Activated CD8-positive, alpha-beta memory T cell treated with anti-CD3 and anti-CD28 coated beads, Interleukin-2, amount 50 U/mL, for 24 hours (primary cell): Measurements from ENCODE around the gene RHOC.
A peak's percentile ranks its signal among the peaks of the same experiment; 100 is the strongest.

Source experiments
- DNase-seq: peaks from one replicate; pipeline ENCODE4 v3.0.0-alpha.2; 2020; ENCODE audit errors: extremely low read depth

Gene RHOC

DNA sequence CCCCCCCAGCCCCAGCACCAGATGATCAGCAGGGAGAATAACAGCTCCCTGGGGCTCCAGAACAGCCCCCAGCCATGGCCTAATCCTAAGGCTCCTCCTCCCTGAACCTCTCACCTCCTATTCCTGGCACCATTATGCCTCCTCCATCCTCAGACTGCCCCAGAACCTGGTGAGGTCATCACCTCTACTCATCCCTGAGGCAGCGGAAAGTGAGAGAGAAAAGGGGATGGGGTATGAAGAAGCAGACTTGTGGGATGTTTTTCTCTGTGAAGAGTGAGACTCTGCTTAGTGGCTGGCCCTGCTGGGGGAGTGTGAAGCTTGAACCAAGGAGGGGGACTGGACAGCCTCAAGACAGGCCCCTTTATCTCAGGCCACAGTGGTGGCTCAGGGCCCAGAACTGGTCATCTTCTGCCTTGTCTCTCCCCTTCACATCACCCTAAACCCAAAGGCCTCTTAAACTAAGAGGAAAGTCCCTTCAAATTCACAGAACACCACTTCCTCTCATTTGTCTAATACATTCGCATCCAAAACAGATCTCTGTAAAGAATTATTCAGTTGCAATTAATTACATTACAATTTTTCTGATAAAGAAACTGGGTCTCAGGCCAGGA lies 10.4 kb upstream of the RHOC start:
- no peak for DNase-seq

DNA sequence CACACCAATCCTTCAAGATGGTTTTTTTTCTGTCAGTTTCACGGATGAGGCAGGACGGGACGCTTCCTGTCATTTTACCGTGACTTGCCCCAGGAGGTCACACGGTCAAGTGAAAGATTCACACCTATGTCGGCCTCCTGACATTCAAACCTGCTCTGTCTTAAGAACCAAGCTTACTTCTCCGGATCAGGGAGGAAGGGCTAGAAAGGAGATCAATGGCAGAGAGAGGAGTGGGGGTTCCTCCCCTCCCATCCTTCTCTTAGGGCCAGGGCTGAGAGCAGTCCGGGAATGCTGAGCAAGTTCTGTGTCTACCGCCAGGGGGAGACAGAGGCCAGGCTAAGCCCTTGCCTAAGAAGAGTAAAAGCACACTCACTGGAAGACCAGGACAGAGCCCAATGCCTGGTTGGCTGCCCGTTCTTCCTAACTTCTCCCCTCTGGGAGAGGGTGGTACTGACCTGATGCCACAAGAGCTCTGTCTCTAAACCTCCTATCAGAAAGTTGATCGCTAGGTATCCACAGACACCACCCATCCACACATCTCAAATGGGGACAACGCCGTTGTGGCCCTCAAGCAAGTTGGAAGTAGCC lies 9.3 kb upstream of the RHOC start:
- DNase-seq, result peak; percentile 51

DNA sequence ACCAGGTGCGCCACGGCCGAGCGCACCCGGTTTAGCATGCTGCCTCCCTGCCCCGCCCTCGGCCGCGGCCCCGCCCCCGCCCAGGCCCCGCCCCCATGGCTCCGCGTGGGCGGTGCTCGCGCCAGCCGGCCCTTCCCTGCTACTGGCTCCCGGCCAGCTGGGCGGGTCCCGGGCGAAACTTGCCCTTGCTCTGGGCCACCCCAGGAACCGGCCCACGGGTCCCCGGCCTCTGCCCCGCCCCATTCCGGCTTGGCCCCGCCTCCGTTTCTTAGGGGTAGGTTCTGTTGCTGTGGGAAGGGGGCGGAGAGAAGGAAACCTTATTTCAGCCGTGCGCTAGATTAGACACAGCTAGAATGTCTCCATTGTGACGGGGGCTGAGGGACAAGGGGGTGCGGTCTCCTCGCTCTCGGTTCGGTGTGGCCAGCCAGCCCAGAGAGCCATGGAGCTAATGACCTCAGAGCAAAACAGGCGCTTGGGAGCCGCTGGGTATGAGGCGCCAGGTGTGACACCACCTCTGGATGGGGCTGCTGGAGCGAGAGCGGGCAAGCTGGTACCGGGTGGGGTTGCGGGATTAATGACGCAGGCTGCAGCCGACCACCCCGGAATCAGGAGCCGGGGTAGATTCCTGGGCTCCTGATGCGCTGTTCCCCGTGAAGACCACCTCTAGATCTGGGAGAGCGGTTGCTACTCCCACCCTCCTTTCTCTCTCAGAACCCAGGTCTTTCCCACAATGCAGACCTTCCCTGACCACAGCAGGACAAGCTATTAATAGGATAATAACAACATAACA lies 8.5 kb upstream of the RHOC start, which contains the start of gene PPM1J:
Gene PPM1J (minus strand): TSS at position 69 of the 790 bp plus-strand sequence. CDS start 31 bp downstream, at position 38.
- peak; percentile 87 for DNase-seq

DNA sequence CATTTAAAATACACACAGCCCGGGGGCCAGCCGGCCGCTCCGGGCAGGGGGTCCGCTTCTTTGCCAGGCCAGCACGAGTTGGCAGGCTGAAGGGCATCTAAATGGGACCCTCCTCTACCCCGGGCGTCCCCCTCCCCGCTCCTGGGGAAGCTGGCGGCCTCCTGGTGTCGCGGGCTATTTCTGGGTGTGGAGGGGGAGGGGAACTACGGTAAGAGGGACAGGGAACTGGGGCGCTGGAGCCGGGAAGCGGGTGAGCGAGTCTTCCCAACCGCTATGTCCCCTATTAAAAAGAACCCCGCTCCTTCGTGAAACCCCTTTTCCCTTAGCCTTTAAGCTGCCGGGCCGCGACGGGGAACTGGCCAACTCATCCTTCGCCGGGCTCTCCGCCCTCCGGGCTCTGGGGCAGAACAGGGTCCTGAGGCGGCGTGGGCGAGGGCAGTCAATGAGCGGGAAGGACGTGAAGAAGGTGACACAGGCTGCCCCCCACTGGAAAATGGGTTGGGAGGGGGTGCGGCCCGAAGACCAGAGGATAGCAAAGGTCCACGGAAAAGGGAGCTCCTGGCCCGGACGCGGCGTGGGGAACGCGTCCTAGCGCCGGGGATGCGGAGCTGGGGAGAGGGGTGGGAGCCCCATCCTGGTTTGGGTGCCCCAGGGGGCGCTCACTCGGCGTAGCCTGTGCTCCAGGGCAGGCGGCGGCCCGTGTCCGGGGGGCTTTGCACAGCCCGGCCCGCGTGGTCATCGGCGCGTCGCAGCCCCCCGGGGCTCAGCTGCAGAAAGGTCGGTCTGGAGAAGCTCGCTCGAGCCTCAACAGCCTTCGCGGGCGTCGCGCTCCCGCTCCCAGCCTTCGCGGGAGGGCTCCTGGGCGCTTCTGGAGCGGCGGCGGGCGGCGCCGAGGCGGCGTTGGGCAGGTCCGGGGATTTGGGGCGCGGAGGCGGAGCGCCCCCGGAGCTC lies 7.7 kb upstream of the RHOC start:
- DNase-seq, result no peak

DNA sequence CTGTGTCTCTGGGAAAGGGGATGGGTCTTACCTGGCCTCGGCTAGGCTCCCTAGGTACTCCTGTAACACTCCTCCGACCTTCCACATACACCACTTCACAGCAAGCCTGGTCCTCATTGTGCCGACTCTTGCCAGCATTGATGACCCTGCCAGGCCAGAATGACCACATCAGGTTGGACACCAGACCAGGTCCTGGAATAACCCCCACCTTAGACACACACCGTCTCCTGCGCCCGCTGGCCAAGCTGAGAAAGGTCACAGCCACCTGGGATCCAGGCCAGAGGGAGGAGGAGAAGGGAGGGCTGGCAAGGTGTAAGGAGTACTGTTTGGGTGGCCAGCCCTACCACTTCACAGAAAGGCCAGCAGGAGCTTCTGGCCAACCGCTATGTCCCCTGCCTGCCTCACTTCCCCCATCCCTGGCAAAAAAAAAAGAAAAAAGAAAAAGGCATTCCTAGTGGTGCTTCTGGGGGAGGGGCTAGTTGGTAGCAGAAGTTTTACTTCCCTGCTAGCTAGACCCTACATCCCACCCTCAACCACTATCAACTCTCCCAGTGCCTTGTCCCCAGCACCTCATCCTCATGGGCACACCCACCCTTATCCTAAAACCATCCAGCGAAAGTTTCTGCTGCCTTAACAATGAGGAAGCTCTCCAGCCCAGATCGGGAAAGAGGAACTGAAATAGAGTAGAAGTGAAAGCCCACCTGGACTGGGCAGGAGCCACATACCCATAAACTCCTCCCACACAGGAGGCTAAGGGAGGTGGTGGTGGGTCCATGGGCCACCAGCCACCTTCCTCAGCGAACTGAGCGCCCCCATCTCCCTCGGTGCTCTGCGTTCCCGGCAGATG lies 6.8 kb upstream of the RHOC start:
- no peak for DNase-seq

DNA sequence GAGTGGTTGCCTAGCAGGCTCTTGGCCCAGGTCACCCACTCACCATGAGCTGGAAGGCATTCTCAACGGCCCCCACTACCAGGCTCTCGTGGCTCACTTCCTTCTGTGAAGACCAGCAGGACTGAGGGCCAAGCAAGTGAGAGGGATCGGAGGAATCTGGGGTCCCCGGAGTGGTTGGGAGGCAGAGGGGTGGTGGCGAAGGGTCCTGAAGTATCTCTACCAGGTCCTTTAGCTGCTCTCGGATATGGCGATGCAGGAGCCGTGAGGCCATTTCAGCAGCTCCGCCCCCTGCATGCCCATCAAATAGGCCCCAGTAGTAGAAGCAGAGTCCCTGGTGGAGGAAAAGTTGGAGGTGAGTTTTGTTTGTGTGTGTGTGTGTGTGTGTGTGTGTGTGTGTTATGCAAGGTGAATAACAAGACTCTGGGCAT lies 5.8 kb upstream of the RHOC start:
- DNase-seq, result no peak

DNA sequence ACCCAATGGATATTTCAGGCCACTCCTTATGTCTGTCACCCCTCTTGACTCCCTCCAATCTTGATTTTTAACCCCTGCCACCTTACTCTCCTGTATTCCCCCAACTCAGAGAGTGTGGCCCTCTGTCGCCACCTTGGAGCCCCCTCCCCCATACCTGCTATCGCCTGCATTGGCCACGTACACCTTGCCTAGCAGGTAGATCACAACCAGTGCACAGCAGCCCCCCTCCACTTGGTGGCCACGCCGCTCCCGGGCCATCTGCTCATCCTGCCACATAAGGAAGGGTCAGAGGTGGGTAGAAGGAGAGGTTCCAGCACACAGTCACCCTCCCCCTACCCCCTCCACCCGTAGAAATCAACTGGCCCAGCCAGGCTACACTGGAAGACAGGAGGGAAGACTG lies 5.3 kb upstream of the RHOC start:
- no peak for DNase-seq

DNA sequence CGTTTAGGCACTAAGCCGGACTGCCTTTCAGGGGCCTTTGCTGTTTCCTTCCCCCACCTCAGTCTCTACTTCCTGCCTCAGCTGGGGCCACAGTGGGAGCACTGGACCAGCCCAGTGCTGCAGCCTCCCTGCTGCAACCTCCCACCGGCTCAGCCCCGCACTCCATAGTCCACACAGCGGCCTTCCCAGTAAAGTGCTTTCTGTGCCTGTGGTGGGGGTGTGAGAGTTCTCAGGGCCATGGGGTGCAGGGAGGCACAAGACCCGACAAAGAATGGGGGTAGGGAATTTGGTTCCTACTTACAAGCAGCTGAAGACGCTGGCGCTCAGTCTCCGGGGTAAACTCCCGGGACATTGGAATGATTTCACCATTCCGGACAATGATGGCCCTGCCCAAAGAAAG lies 4.7 kb upstream of the RHOC start:
- DNase-seq, result no peak

DNA sequence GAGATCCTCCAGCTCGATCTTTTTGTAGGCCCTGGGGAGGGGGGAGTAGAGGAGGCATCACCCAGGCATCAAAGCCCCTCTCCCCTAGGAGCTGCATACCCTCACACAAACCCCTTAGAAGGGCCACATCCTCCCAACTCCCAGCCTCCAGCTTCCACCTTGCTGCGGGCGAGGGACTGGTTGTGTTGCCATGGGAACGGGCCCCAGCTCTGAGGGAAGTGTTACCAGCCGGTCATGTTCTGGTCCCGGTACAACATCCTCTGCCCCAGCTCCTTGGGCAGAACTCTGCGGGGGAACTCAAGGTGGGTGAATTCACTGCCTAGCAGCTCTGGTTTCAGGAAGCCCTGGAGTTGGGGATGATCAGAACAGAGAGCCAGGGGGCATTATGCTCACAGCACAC lies 4.1 kb upstream of the RHOC start:
- DNase-seq, result no peak

DNA sequence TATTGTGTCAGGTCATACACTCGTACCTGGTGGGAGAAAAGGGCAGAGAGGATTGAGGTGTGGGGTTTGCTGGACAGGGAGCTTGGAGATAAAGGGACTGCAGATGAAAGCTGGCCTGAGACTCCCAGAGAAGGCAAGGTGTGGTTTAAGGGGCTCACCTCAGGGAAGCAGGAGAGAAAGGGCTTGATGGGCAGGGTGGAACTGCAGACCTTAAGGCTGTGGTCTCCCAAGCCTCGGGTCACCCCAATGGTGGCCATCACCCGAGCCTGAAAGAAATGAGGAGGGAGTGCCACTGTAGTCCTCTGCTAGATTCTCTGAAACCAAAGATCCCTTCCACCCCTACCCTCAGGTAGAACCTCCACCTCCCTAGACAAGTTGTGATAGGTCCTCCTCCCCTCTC lies 3.7 kb upstream of the RHOC start:
- DNase-seq, result no peak

DNA sequence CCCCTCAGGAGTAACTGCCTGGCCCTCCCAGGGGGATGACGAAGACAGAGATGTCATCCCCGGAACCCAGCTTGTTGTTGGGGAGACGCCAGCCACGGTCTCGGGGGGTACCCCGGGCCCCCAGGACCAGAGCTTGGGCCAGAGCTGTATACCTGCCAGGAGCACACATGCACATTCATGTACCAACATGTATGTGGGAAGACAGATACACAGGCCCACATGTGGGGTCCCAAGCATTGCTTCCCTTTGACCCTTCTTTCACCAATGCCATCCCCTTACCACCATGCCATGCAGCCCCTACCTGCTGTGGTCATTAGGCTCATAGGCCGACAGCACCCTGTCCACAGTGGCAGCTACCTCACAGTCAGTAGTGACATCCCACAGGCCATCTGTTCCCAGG lies 3.2 kb upstream of the RHOC start:
- DNase-seq, result no peak

DNA sequence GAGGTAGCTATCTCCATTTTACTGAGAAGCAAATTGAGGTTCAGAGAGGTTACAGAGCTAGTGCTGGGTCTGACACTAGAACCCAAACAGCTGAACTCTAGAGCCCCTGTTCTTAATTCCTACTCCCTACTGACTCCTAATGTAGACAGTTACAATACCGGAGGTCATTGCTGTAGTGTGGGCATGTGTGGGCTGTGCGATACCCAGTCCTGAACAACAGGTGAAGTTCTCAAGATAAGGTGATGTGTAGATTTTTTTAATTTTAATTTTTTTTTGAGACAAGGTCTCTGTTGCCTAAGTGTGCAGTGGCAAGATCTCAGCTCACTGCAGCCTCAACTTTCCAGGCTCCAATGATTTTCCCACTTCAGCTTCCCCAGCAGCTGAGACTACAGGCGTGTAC lies 1.6 kb upstream of the RHOC start:
- no peak for DNase-seq

DNA sequence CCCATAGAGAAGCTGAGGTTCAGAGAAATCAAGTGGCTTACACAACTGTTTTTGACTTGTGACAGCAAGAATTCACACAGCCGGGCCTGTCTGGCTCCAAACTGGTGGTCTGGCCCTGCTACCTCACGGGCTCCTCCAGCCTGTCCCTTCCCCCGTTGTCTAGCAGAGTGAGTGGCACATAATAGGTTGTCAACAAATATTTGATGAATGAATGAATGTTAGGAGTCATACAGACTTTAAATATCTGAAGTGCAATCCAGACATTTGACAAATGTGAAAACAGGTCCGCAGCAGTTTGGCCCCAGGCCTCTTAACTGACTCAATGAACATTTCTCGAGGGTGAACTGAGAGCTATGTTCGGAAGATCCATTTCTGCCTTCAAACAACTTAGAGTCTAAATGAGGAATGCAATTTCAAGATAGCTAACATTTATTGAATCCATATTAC lies 1.1 kb upstream of the RHOC start:
- no peak for DNase-seq

DNA sequence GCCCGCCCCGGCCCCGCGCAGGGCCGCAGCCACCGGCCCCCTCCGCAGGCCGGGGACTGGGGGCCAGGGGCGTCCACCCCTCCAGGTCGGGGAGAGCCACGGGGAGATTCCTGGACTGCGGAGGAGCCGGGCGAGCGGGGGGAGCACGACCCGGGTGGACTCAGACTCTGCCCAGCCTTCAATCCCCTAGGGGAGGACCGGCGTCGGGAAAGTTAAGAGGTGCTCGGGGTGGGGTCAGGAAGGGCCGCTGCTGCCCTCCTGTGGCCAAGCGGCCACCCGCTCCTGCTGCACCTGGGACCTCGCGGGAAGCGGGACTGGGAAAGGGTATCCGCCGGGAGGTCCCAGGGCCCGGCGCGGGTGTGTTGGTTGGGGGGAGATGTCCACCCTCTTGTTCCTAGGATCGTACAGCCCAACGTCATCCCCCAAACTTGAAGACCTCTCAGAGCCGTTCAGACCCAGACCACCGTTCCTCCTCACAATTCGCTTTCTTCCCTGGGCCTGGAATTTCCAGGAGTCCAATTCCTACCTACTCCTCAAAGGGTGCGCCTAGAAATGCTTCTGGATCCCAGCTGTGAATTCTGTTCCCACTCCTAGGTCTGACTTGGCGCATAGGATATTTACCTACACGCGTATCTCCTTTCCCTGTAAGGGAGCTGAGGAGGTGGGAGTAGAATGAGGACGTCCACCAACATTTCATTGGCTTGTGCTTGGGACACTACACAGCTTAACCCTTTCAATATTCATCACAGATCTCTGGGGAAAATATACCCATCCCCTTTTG lies 484 bp upstream of the RHOC start:
- DNase-seq, result no peak

DNA sequence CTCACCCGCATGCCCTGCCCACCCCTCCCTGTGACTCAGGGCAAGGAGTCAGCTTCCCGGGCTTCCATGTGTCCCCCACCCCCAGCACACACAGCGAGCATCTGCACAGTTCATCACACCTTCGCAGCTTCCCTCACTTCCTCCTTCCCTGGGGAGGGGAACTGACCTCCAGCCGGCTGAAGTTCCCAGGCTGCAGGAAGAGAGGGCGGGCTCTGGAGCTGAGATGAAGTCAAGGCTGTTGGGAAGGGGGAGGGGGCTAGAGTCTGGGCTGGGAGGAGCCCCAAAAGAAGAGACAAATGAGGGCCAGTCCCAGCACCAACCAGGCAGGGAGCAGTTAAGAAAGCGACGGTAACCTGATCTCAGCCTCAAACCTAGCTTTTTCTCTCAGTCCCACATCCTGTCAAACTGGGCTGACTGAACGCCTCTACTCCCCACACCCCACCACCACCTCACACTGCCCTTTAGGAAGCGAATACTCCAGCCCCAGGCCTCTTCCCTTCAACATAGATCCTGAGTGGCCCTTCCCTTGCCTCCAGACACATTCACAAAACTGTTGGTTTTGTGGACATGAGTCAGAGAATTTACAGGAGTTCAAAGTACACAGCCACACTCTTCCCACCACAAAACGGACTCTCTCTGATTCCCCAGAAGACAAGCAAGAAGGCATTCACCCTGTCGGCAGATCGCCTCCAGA lies 1.8 kb downstream of the RHOC start:
- no peak for DNase-seq

DNA sequence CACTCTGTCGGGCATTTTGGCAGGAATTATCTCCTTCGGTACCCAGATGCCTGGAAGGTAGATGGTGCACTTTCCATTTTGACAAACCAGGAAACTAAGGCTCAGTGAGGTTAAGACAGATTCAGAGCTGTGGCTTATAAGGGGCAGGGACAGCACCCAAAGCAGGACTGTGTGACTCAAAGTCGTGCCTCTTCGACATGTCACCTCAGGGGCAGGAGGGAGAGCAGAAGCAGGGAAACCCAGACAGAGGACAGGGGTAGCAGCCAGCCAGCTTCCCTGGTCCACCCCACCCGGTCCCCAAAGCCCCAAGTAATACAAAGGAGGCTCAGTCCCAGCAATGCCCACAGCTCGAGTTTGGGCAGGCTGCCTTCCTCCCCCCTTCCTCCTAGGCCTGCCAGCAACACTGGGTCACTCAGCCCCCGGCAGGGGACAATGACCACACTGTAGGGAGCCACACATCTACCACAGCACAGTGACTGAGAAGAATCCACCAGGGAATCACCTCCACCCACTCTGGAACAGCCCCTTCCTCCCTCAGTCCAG lies 2.5 kb downstream of the RHOC start:
- no peak for DNase-seq

DNA sequence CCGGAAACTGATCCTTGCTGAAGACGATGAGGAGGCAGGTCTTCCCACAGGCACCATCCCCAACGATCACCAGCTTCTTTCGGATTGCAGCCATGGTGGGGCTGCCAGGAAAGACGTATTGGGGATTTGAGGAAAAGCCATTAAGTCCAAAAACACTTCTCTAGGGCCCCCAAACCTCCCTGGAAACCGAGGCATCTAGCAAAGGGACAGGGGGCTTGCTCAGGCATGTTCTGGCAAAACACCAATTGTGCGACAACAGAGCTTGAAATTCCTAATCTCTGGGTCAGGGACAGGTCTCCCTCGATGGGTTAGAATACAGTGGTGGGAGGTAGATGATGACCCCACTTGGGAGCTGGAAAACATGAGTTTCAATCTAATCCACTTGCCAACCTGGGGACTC lies 3.2 kb downstream of the RHOC start:
- DNase-seq, result no peak

DNA sequence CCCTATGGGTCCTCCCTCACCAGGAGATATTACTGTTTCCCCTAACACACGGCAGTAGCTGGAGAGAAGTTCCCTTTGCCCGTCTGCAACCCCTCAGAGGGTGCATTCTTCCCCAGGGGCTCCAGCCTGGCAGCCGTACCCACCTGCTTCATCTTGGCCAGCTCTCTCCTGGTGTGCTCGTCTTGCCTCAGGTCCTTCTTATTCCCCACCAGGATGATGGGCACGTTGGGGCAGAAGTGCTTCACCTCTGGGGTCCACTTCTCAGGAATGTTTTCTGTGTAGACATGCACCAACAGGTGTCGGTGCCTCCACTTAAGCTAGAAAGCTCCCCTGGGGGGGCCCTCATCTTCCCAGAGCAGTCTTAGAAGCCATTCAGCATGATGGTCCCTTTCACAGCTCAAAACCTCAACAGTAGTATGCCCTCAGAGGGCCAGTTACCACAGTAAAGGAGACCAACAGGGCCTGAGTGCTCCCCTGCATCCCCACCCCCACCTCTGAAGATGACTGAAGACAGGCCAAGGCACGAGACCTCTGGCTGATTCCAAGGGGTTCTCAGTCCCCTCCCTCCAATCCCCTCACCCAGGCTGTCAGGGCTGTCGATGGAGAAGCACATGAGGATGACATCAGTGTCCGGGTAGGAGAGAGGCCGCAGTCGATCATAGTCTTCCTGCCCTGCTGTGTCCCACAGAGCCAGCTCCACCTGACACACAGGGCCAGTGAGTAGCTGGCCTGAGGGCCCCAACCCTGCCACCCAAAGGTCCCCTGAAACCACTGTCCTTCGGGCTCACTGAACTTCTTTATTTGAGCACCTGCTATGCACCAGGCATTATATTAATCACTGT lies 4.3 kb downstream of the RHOC start:
- DNase-seq, result no peak

DNA sequence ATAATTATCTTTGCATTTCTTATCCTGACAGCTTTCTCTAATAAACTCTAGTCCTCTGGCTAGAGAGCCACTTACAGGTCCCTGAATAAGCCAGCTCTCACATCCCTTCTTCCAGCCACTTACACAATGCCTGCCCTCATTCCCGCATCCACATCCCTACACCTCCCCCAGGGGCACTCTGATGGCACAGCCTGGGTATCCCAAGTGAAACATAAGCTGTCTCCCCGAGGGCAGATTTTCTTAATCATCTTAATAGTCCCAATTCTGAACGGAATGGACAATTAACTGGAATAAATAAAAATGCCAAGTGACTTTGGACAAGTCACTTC lies 4.9 kb downstream of the RHOC start:
- DNase-seq, result no peak
